ENCODE measurements around the gene PRKAG2.

DNA sequence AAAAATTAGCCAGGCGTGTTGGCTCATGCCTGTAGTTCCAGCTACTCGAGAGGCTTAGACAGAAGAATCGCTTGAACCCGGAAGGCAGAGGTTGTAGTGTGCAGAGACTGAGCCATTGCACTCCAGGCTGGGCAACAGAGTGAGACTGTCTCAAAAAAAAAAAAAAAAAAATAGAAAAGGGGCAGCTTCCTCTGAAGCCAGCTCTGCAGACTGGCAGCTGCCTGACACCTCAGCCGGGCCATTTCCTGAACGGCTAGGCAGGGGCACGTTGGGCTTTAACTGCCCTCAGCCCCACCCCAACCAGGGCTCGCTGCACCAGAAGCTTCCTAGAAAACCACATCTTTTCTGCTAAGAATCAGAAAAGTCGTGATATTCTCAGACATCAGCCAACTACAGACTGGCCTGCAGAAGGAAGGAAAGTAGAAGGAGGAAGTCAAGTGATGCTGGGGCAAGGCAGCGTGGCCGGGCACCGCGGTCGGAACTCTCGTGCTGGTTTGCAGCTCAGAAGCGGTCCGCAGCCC, 38.0 kb downstream of the PRKAG2 start:
- TF ChIP-seq, protein P1, sequence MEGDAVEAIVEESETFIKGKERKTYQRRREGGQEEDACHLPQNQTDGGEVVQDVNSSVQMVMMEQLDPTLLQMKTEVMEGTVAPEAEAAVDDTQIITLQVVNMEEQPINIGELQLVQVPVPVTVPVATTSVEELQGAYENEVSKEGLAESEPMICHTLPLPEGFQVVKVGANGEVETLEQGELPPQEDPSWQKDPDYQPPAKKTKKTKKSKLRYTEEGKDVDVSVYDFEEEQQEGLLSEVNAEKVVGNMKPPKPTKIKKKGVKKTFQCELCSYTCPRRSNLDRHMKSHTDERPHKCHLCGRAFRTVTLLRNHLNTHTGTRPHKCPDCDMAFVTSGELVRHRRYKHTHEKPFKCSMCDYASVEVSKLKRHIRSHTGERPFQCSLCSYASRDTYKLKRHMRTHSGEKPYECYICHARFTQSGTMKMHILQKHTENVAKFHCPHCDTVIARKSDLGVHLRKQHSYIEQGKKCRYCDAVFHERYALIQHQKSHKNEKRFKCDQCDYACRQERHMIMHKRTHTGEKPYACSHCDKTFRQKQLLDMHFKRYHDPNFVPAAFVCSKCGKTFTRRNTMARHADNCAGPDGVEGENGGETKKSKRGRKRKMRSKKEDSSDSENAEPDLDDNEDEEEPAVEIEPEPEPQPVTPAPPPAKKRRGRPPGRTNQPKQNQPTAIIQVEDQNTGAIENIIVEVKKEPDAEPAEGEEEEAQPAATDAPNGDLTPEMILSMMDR (IDR thresholded peaks at IDR 0.05): no peak
- no peak for TF ChIP-seq POLR2A (IDR thresholded peaks at IDR 0.05)
